ENCODE results near the gene PDE11A. TPM values are rescaled to one million over a fixed set of nuclear protein-coding genes. Genes with fewer than 3 reads are reported as not detected.
A peak's percentile ranks its signal among the peaks of the same experiment; 100 is the strongest.
"Not testable (repeated sequence)": the region's sequence is repeated elsewhere in the genome, so short reads cannot be mapped to it uniquely, and the experiment has no call there.

PDE11A gene
- total and polyA plus RNA-seq, 12 donors, result 0.26 to 2.9 (median 0.58) TPM

DNA sequence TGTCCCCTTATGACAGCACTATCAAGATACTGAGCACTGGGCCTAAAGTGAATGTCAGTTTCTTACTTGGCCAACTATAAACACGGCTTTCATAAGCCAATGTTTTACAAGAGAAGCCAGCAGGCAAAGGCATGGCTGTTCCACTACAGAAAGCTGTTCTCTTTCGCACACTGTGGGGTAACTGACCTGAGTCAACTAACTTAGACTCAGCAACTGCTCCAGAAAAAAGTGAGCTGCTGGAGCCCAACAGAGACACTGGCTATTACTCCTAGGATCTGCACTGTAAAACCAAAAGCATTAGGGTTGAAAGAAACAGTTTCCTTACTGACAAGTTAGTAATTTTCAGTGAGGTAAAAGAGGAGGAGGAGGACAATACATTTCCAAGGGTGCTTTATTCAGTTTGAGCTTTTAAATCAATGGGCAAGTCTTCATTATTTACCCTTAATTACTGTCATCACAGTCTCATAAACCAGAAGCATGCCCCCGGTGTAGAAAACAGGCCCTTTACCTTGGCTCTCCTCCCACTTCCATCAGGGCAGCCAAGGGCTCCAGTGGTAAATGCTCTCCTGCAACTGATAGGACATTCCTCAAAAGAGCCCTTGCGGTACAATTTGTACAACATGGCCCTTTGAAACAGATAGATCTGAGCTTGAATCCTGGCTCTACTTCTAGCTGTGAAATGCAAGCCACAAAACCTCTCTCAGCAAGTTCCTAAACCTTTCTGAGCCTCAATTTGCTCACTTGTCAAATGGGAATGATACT, 275.7 kb downstream of the PDE11A start:
- no peak overlapping the region for H3K27ac ChIP-seq
- no peak for DNase-seq
- no peak overlapping the region for H3K4me3 ChIP-seq
- H3K4me1 ChIP-seq (replicated peaks in 1 of 2), result no peaks in the 10 kb centered on the region
- no peaks in the 10 kb centered on the region for H3K9me3 ChIP-seq (replicated peaks in 1 of 3)
- intact Hi-C loops (cut with DNase I), result no loop called here
- no peaks in the 10 kb centered on the region for H3K36me3 ChIP-seq (replicated peaks in 1 of 2)
- TF ChIP-seq CTCF (IDR thresholded peaks at IDR 0.05), result no peak
- no peak for TF ChIP-seq POLR2A (IDR thresholded peaks at IDR 0.05)
- WGBS, 4 donors, result 74 to 81% (median 80%) methylated on average over 4 of the region's 4 CpGs
- no peaks in the 10 kb centered on the region for H3K27me3 ChIP-seq

DNA sequence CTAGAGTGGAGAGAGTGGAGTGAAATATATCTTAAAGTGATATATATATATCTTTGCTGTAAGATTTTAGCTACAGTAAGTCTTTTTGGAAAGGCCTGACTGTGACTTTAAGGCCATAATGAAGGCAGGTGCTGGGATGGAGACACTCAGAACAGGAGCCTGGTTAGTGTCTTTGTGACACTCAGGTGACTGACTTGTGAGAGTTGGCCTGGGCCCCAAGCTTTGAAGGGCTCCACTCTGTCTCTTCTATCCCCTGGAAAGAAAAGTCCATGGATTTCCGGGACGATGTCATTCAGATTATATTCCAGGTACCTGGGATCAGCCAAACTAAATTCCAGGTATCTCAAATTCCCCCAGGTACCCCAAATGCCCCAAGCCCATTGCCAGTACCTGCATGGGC, 276.6 kb downstream of the PDE11A start:
- Histone ChIP-seq H3K9me3 (replicated peaks in 1 of 3) (no peaks in the 10 kb centered on the region), H3K36me3 (replicated peaks in 1 of 2) (no peaks in the 10 kb centered on the region), H3K4me1 (replicated peaks in 1 of 2) (no peaks in the 10 kb centered on the region), H3K27me3 (no peaks in the 10 kb centered on the region), H3K4me3 (no peak overlapping the region), H3K27ac (no peak overlapping the region)
- no peak for DNase-seq
- no peak for TF ChIP-seq POLR2A (IDR thresholded peaks at IDR 0.05)
- TF ChIP-seq CTCF (IDR thresholded peaks at IDR 0.05), result no peak
- 92 to 100% (median 93%) methylated on average over 2 of the region's 2 CpGs for WGBS, 4 donors
- intact Hi-C loops (cut with DNase I), result no loop called here

- H3K4me3 ChIP-seq; H3K27ac ChIP-seq; intact Hi-C loops (cut with DNase I); H3K9me3 ChIP-seq (replicated peaks in 1 of 3); H3K36me3 ChIP-seq (replicated peaks in 1 of 2); H3K27me3 ChIP-seq: not testable (repeated sequence)
- DNase-seq, result peak in 1 of 7 donors; percentile 10
- WGBS, 4 donors, result 74 to 78% (median 76%) methylated on average over 5 to 6 of the region's 6 CpGs
- peaks cover 0 to 13% of the 10 kb centered on the region in 2 donors for H3K4me1 ChIP-seq (replicated peaks in 1 of 2)
Observed at GRCh38 chr2:177785143-177785542, 287.4 kb downstream of the PDE11A start.

GRCh38 chr2:177784745-177785067, 287.9 kb downstream of the PDE11A start:
- Histone ChIP-seq H3K27me3 (no peaks in the 10 kb centered on the region), H3K4me3 (no peak overlapping the region), H3K4me1 (replicated peaks in 1 of 2) (peaks cover 0 to 13% of the 10 kb centered on the region in 2 donors), H3K27ac (no peak overlapping the region), H3K36me3 (replicated peaks in 1 of 2) (no peaks in the 10 kb centered on the region), H3K9me3 (replicated peaks in 1 of 3) (no peaks in the 10 kb centered on the region)
- intact Hi-C loops (cut with DNase I), result no loop called here
- WGBS, 4 donors, result 59 to 75% (median 69%) methylated on average over 1 of the region's 1 CpG
- DNase-seq, result no peak
- TF ChIP-seq CTCF (IDR thresholded peaks at IDR 0.05) (no peak), POLR2A (IDR thresholded peaks at IDR 0.05) (no peak)

Data from adrenal gland (tissue), 12 donors.